Adrenal gland (tissue), 12 donors: ENCODE data around the gene NAA10. TPM values are rescaled to one million over a fixed set of nuclear protein-coding genes. Genes with fewer than 3 reads are reported as not detected.

ENCODE experiments used
- DNase-seq, 7 donors: peaks; one replicate each; pipeline ENCODE4 v3.0.0-alpha.2; 2019 to 2020
- H3K27ac ChIP-seq, 5 donors: fragments of 200-600 bp; sonication (generic) in 4 of 5; 1 replicate in 3 of 5; 2 replicates in 2 of 5; pipeline versions ENCODE4 v1.5.1 to v1.8.0; 2016 to 2020; ENCODE audit warnings: mild to moderate bottlenecking in 1 of 5
- H3K27me3 ChIP-seq: fragments of 200-600 bp; 2 replicates; pipeline ENCODE4 v1.8.0; 2021
- H3K36me3 ChIP-seq, 2 donors: fragments of 200-600 bp; replicated peaks in 1 of 2; 1 replicate in 1 of 2; 2 replicates in 1 of 2; pipeline versions ENCODE4 v1.5.1 to v1.8.0; 2018 to 2022
- H3K4me1 ChIP-seq, 2 donors: fragments of 200-600 bp; replicated peaks in 1 of 2; 1 replicate in 1 of 2; 2 replicates in 1 of 2; pipeline versions ENCODE4 v1.5.1 to v1.8.0; 2018 to 2021
- H3K4me3 ChIP-seq, 4 donors: fragments of 200-600 bp; sonication (generic) in 3 of 4; one replicate each; pipeline ENCODE4 v1.5.1; 2016 to 2018
- H3K9me3 ChIP-seq, 3 donors: fragments of 200-600 bp; sonication (generic) in 1 of 3; replicated peaks in 1 of 3; 1 replicate in 2 of 3; 2 replicates in 1 of 3; pipeline versions ENCODE4 v1.5.1 to v1.8.0; 2016 to 2021
- CTCF ChIP-seq, 6 experiments: fragments of 450-650 bp in 4 of 6; fragments of 200-600 bp in 2 of 6; sonication (generic) in 1 of 6; IDR thresholded peaks; 1 replicate in 5 of 6; 2 replicates in 1 of 6; pipeline versions ENCODE4 v1.5.1 to v1.8.0; 2016 to 2021; ENCODE audit warnings: antibody characterized with exemption in 6 of 6, mild to moderate bottlenecking in 2 of 6, moderate library complexity in 1 of 6
- POLR2A ChIP-seq, 2 donors: fragments of 450-650 bp; IDR thresholded peaks; one replicate each; pipeline ENCODE4 v1.6.1; 2017; ENCODE audit warnings: antibody characterized with exemption in 2 of 2, mild to moderate bottlenecking in 2 of 2, moderate library complexity in 1 of 2
- WGBS, 4 donors: extraction: QIAGEN DNeasy Blood & Tissue Kit in 2 of 4; methylation state at CpG; one replicate each; pipeline versions ENCODE4 v1.1.5 to v1.1.7; 2013 to 2017; 5-methylcytosine and 5-hydroxymethylcytosine counted together
- intact Hi-C, 2 donors: fragments of 100-400 bp; cut with DNase I; formaldehyde crosslinking; loops; one replicate each; pipeline versions ENCODE4 v1.14.1 to v1.15.0; 2022 to 2023
- polyA plus RNA-seq, 3 donors: library from polyadenylated mRNA; stranded (reverse); fragments of 200-250 nt in 2 of 3; fragments of 350-450 nt in 1 of 3; fragmentation: Illumina TruSeq in 1 of 3; extraction: RNeasy Lipid Tissue Mini Kit (QIAGEN cat#74804) in 1 of 3; gene quantifications; one replicate each; pipeline ENCODE4 v1.2.3, GENCODE V29; 2013 to 2014
- total RNA-seq, 9 donors: library from RNA; depleted of rRNA in 4 of 9; stranded (reverse); fragments of >200 nt in 4 of 9; fragments of 120-200 nt in 1 of 9; fragmentation: NEBNext Ultra II Directional in 1 of 9; extraction: Animal tissue kit (Norgen Biotek cat#: 25700) in 1 of 9; gene quantifications; one replicate each; pipeline versions ENCODE4 v1.1.0 to v1.2.4, GENCODE V29; 2013 to 2023
- donor health status: healthy with polysubstance abuse.
- donor health status: Bipolar disorder and iron deficiency.
- donor health status: DM: yes; HTN: yes; CAD: no.
- donor health status: DM: no; HTN: no; CAD: no.
- donor health status: DM: no; HTN: no; CAD: no.
- donor health status: DM: yes; HTN: yes; CAD: no.

Gene NAA10
- total and polyA plus RNA-seq, 12 donors, result 60.0 to 287 (median 97.8) TPM

GRCh38 chrX:153926858-153927671 lies 7.8 kb downstream of the NAA10 start:
- TF ChIP-seq POLR2A (IDR thresholded peaks at IDR 0.05), result peak in 1 of 2 donors; percentile 54
- no peak for TF ChIP-seq CTCF (IDR thresholded peaks at IDR 0.05)
- Histone ChIP-seq H3K36me3 (peaks cover 0 to 22% of the 10 kb centered on the region in 2 donors), H3K4me1 (peaks cover 13 to 45% of the 10 kb centered on the region in 2 donors), H3K27ac (peak overlapping the region; percentile 86 to 98 (median 95)), H3K9me3 (no peaks in the 10 kb centered on the region), H3K27me3 (no peaks in the 10 kb centered on the region), H3K4me3 (peak overlapping the region in 1 of 4 donors; percentile 64)
- DNase-seq, result peak; percentile 70 to 86 (median 81)
- intact Hi-C loops, result no loop called here
- 0 to 39% (median 19%) methylated on average over 4 to 31 of the region's 31 CpGs for WGBS, 4 donors

- intact Hi-C loops, result no loop called here
- TF ChIP-seq CTCF (IDR thresholded peaks at IDR 0.05) (no peak), POLR2A (IDR thresholded peaks at IDR 0.05) (no peak)
- Histone ChIP-seq H3K4me1 (peaks cover 13 to 45% of the 10 kb centered on the region in 2 donors), H3K36me3 (peaks cover 0 to 16% of the 10 kb centered on the region in 2 donors), H3K27ac (peak overlapping the region; percentile 86 to 98 (median 95)), H3K27me3 (no peaks in the 10 kb centered on the region), H3K4me3 (peak overlapping the region in 1 of 4 donors; percentile 64), H3K9me3 (no peaks in the 10 kb centered on the region)
- 28 to 67% (median 30%) methylated on average over 3 to 4 of the region's 4 CpGs; no CpG with 5 or more reads in 1 of the 4 donors for WGBS, 4 donors
- no peak for DNase-seq
Observed at GRCh38 chrX:153926552-153926857, 8.3 kb downstream of the NAA10 start.

GRCh38 chrX:153925739-153926551 lies 8.9 kb downstream of the NAA10 start, which contains the start of gene ARHGAP4:
Gene ARHGAP4, minus strand, starts transcription at chrX:153926264. Its CDS starts 62 bp downstream, at chrX:153926202.
- DNase-seq, result no peak
- H3K4me1 ChIP-seq, result peaks cover 13 to 45% of the 10 kb centered on the region in 2 donors
- H3K27ac ChIP-seq, result peak within 1 kb of the TSS; percentile 86 to 98 (median 95)

More at GRCh38 chrX:153925739-153926551, 8.9 kb downstream of the NAA10 start, which contains the start of gene ARHGAP4:
- 10 to 38% (median 26%) methylated on average over 17 to 56 of the region's 59 CpGs; no CpG with 5 or more reads in 1 of the 4 donors for WGBS, 4 donors
- no peaks in the 10 kb centered on the region for H3K27me3 ChIP-seq
- intact Hi-C loops, result no loop called here
- TF ChIP-seq POLR2A (IDR thresholded peaks at IDR 0.05) (no peak), CTCF (IDR thresholded peaks at IDR 0.05) (peak in 1 of 6 experiments; percentile 0)
- no peaks in the 10 kb centered on the region for H3K9me3 ChIP-seq
- peak within 1 kb of the TSS in 1 of 4 donors; percentile 64 for H3K4me3 ChIP-seq
- H3K36me3 ChIP-seq, result peaks cover 0 to 11% of the 10 kb centered on the region in 2 donors
